Heart right ventricle (tissue), 16 donors: Measurements from ENCODE around the gene PAPPA. TPM values are rescaled to one million over a fixed set of nuclear protein-coding genes. Genes with fewer than 3 reads are reported as not detected.

Source experiments
- ATAC-seq, 8 donors: fragments of 200-7000 bp; cut with Tn5 transposase; one replicate each; pipeline ENCODE4 v1.9.1; 2020; ENCODE audit warnings: mild to moderate bottlenecking in 8 of 8, moderate library complexity in 8 of 8, moderate number of reproducible peaks in 1 of 8
- DNase-seq, 2 donors: peaks; one replicate each; pipeline ENCODE4 v3.0.0-alpha.2; 2020
- H3K27ac ChIP-seq, 10 donors: fragments of 200-600 bp; sonication (generic) in 2 of 10; one replicate each; pipeline versions ENCODE4 v1.5.0 to v1.8.0; 2020 to 2022; ENCODE audit warnings: mild to moderate bottlenecking in 3 of 10
- H3K27me3 ChIP-seq, 7 donors: fragments of 200-600 bp; one replicate each; pipeline ENCODE4 v1.8.0; 2021 to 2022; ENCODE audit warnings: mild to moderate bottlenecking in 2 of 7
- H3K36me3 ChIP-seq, 9 donors: fragments of 200-600 bp; sonication (generic) in 1 of 9; one replicate each; pipeline versions ENCODE4 v1.5.0 to v1.8.0; 2020 to 2022; ENCODE audit warnings: mild to moderate bottlenecking in 2 of 9
- H3K4me1 ChIP-seq, 9 donors: fragments of 200-600 bp; sonication (generic) in 1 of 9; one replicate each; pipeline versions ENCODE4 v1.5.0 to v1.8.0; 2020 to 2022; ENCODE audit warnings: mild to moderate bottlenecking in 4 of 9
- H3K4me3 ChIP-seq, 10 donors: fragments of 200-600 bp; sonication (generic) in 2 of 10; one replicate each; pipeline versions ENCODE4 v1.5.0 to v1.8.0; 2020 to 2022; ENCODE audit warnings: mild to moderate bottlenecking in 7 of 10, moderate library complexity in 2 of 10
- H3K9me3 ChIP-seq, 11 donors: fragments of 200-600 bp in 10 of 11; sonication (generic) in 2 of 11; one replicate each; pipeline versions ENCODE4 v1.5.0 to v1.8.0; 2013 to 2022; ENCODE audit warnings: mild to moderate bottlenecking in 2 of 11, control low read depth in 1 of 11, moderate library complexity in 1 of 11
- CTCF ChIP-seq, 9 donors: fragments of 200-600 bp; sonication (generic) in 2 of 9; IDR thresholded peaks; one replicate each; pipeline versions ENCODE4 v1.5.0 to v1.8.0; 2021 to 2022; ENCODE audit warnings: antibody characterized with exemption in 9 of 9, mild to moderate bottlenecking in 5 of 9, moderate library complexity in 1 of 9
- WGBS, 2 donors: extraction: QIAGEN DNeasy Blood & Tissue Kit; methylation state at CpG; one replicate each; pipeline ENCODE4 v1.1.7; 2013; ENCODE audit warnings: inconsistent platforms in 1 of 2; 5-methylcytosine and 5-hydroxymethylcytosine counted together
- intact Hi-C, 10 donors: fragments of 100-400 bp; cut with DNase I; formaldehyde crosslinking; loops; one replicate each; pipeline versions ENCODE4 v1.11.1 to v1.14.2; 2022
- polyA plus RNA-seq, 2 donors: library from polyadenylated mRNA; stranded (reverse); fragments of 200-250 nt; gene quantifications; one replicate each; pipeline ENCODE4 v1.2.3, GENCODE V29; 2013
- total RNA-seq, 10 donors: library from RNA; stranded (reverse); fragmentation: NEBNext Ultra II Directional in 3 of 10; extraction: Animal tissue kit (Norgen Biotek cat#: 25700) in 3 of 10; gene quantifications; one replicate each; pipeline versions ENCODE4 v1.2.1 to v1.2.4, GENCODE V29; 2021 to 2023
- donor health status: Arrhythmogenic right ventricular cardiomyopathy.
- donor health status: ischemic (EF 13 %, LVEDD 7.1; RV severe dilation, severe dysfunction).
- donor health status: healthy with polysubstance abuse.
- donor health status: DM: no; HTN: yes; CAD: no.
- donor health status: DM: no; HTN: no; CAD: no.
- donor health status: ischemic (EF 25% LVEDD 6.9; RV normal size, moderate dysfunction).
- donor health status: ischemic (EF 25% LVEDD 5.7; RV mildly dilated, moderate dysfunction).
- donor health status: healthy.
- donor health status: DM: yes; HTN: yes; CAD: no.
- donor health status: Ischemic cardiomyopathy.
- donor health status: ischemic (EF 35%, LVEDD 5.7; RV mildly dilated, moderate dysfunction).
- donor health status: nonischemic (EF 11% LVEDD 7.7; RV severe dilation, severe dysfunction).
- donor health status: DM: yes; HTN: yes; CAD: no.
- donor health status: PGD.
- donor health status: ischemic (EF 29% LVEDD 5.4; RV normal size, mild dysfunction).
- donor health status: nonischemic (EF 23%, LVEDD 6.1; RV moderate dilation, normal function).

PAPPA gene
- total and polyA plus RNA-seq, 12 donors = 0.15 to 3.4 (median 1.2) TPM

- no peak for DNase-seq
- H3K27me3 ChIP-seq = no peaks in the 10 kb centered on the region
- H3K27ac ChIP-seq = no peak overlapping the region
- no peak for ATAC-seq
- H3K36me3 ChIP-seq = no peaks in the 10 kb centered on the region
- intact Hi-C loops = no loop called here
- TF ChIP-seq CTCF (IDR thresholded peaks at IDR 0.05) = no peak
- no peaks in the 10 kb centered on the region for H3K4me1 ChIP-seq
- H3K4me3 ChIP-seq = no peak overlapping the region
- no peaks in the 10 kb centered on the region for H3K9me3 ChIP-seq
- 78% methylated on average over 5 of the region's 5 CpGs for WGBS, 2 donors
These were observed 268.8 kb downstream of the PAPPA start for GRCh38 chr9:116422119-116422979.

GRCh38 chr9:116423149-116423548, 269.6 kb downstream of the PAPPA start:
- intact Hi-C loops = no loop called here
- no peaks in the 10 kb centered on the region for H3K9me3 ChIP-seq
- TF ChIP-seq CTCF (IDR thresholded peaks at IDR 0.05) = no peak
- no peak overlapping the region for H3K4me3 ChIP-seq
- no peak overlapping the region for H3K27ac ChIP-seq
- no peak for ATAC-seq
- H3K36me3 ChIP-seq = no peaks in the 10 kb centered on the region
- WGBS, 2 donors = 81 to 87% methylated on average over 1 of the region's 1 CpG
- no peak for DNase-seq
- no peaks in the 10 kb centered on the region for H3K27me3 ChIP-seq
- no peaks in the 10 kb centered on the region for H3K4me1 ChIP-seq

- ATAC-seq = no peak
- peaks cover 0 to 5% (median 0%) of the 10 kb centered on the region in 9 donors for H3K4me1 ChIP-seq
- 77 to 93% methylated on average over 2 of the region's 2 CpGs for WGBS, 2 donors
- H3K27ac ChIP-seq = no peak overlapping the region
- no peaks in the 10 kb centered on the region for H3K27me3 ChIP-seq
- H3K9me3 ChIP-seq = no peaks in the 10 kb centered on the region
- no peak for DNase-seq
- no peak overlapping the region for H3K4me3 ChIP-seq
- no peaks in the 10 kb centered on the region for H3K36me3 ChIP-seq
- TF ChIP-seq CTCF (IDR thresholded peaks at IDR 0.05) = no peak
- intact Hi-C loops = no loop called here
These were observed 271.7 kb downstream of the PAPPA start for GRCh38 chr9:116425244-116425643.

- 70 to 77% methylated on average over 3 of the region's 3 CpGs for WGBS, 2 donors
- Histone ChIP-seq H3K9me3 (no peaks in the 10 kb centered on the region), H3K27me3 (no peaks in the 10 kb centered on the region), H3K4me3 (no peak overlapping the region), H3K27ac (no peak overlapping the region), H3K36me3 (no peaks in the 10 kb centered on the region), H3K4me1 (peaks cover 0 to 5% (median 0%) of the 10 kb centered on the region in 9 donors)
- TF ChIP-seq CTCF (IDR thresholded peaks at IDR 0.05) = no peak
- intact Hi-C loops = loop anchor here in 1 of 10 donors (5.0 kb wide), 1 partner anchor 1126 kb away; no protein-coding TSS in a partner anchor
- no peak for DNase-seq
- no peak for ATAC-seq
These were observed 277.3 kb downstream of the PAPPA start for GRCh38 chr9:116430849-116431248.
